Breast epithelium (tissue), 3 donors: ENCODE data around the gene XIRP2.

Source experiments
- CTCF ChIP-seq, 3 donors: fragments of 450-650 bp; IDR thresholded peaks; one replicate each; pipeline ENCODE4 v1.5.1; 2016 to 2017; ENCODE audit warnings: antibody characterized with exemption in 3 of 3, mild to moderate bottlenecking in 3 of 3, moderate library complexity in 3 of 3
- POLR2A ChIP-seq: fragments of 450-650 bp; IDR thresholded peaks from one replicate; pipeline ENCODE4 v1.6.1; 2016; ENCODE audit warnings: antibody characterized with exemption, mild to moderate bottlenecking, moderate library complexity

DNA sequence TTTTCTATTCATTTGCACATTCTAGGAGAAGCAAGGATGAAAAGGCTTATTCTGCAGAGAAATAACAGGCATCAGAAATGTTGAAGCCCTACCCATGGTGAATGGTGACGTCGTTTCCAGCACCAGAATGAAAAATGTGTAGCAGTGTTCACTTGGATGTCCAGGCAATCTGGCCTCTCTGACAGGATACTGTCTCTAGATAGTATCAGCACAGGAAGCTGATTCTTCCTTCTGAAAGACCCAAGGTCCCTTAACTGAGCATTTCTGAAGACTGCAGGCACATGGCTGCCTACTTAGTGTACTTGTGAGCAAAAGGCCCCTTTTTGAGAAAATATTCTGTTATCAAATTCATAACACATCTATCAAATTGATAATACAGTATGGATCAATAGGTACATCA lies 234.1 kb downstream of the XIRP2 start:
- TF ChIP-seq CTCF (IDR thresholded peaks at IDR 0.05) (no peak), POLR2A (no peak)
